H1 (cell line): ENCODE data around the gene STRN4. TPM values are rescaled to one million over a fixed set of nuclear protein-coding genes. Genes with fewer than 3 reads are reported as not detected.

ENCODE experiments used
- CTCF ChIA-PET: fragments of 300-600 bp; sonication (Branson Sonifier 250); formaldehyde crosslinking; loops from one replicate; lab custom pipeline; 2021; ENCODE audit not compliant: partially characterized antibody; lab: Charles Lee
- POLR2A ChIA-PET: fragments of 300-600 bp; sonication (Branson Sonifier 250); formaldehyde crosslinking; loops from one replicate; lab custom pipeline; 2021; ENCODE audit warnings: inconsistent platforms; ENCODE audit not compliant: partially characterized antibody; lab: Charles Lee
- DNase-seq, 2 experiments: peaks; one replicate each; pipeline versions ENCODE4 v3.0.0 to v3.0.0-alpha.2; 2010 to 2022; ENCODE audit warnings: low spot score in 2 of 2, low read depth in 1 of 2, mixed read lengths in 1 of 2
- FAIRE-seq: peaks from 2 replicates; lab custom pipeline; 2011; peaks lifted over from hg19 to GRCh38; lab: Jason Lieb, UNC
- H2AFZ ChIP-seq: 2 replicates; pipeline ENCODE4 v1.8.1; 2012; ENCODE audit warnings: low read length, inconsistent platforms
- H2AK5ac ChIP-seq: 2 replicates; pipeline ENCODE4 v1.6.1; 2013; ENCODE audit warnings: low read depth, low read length
- H2BK120ac ChIP-seq: replicated peaks from 2 replicates; pipeline ENCODE3; 2013; ENCODE audit warnings: low read depth, low read length, inconsistent platforms
- H2BK12ac ChIP-seq: 2 replicates; pipeline ENCODE4 v1.6.1; 2013; ENCODE audit warnings: low read depth, low read length
- H2BK15ac ChIP-seq: 2 replicates; pipeline ENCODE4 v1.6.1; 2013; ENCODE audit warnings: low read length
- H2BK20ac ChIP-seq: 2 replicates; pipeline ENCODE4 v1.6.1; 2013; ENCODE audit warnings: low read length
- H2BK5ac ChIP-seq: 2 replicates; pipeline ENCODE4 v1.6.1; 2013; ENCODE audit warnings: low read depth, low read length
- H3K14ac ChIP-seq: 2 replicates; pipeline ENCODE4 v1.6.1; 2013; ENCODE audit warnings: inconsistent platforms; ENCODE audit not compliant: insufficient read length
- H3K18ac ChIP-seq: 2 replicates; pipeline ENCODE4 v1.6.1; 2013; ENCODE audit warnings: low read length; ENCODE audit errors: extremely low read depth
- H3K23ac ChIP-seq: 2 replicates; pipeline ENCODE4 v1.6.1; 2013; ENCODE audit warnings: inconsistent platforms; ENCODE audit not compliant: insufficient read length
- H3K23me2 ChIP-seq: 2 replicates; pipeline ENCODE4 v1.6.1; 2013; ENCODE audit warnings: low read depth, low read length
- H3K27ac ChIP-seq: 2 replicates; pipeline ENCODE4 v1.6.1; 2011; ENCODE audit warnings: low read depth, low read length, inconsistent platforms
- H3K27me3 ChIP-seq, 4 experiments: replicated peaks in 1 of 4; 1 replicate in 1 of 4; 2 replicates in 3 of 4; pipeline versions ENCODE4 v1.6.1 to v1.8.1; 2011 to 2013; ENCODE audit warnings: low read length in 3 of 4, mild to moderate bottlenecking in 3 of 4, inconsistent platforms in 2 of 4, mixed read lengths in 2 of 4, moderate library complexity in 1 of 4; ENCODE audit not compliant: control insufficient read depth in 3 of 4, insufficient read depth in 3 of 4; ENCODE audit errors: extremely low read depth in 1 of 4
- H3K36me3 ChIP-seq, 4 experiments: 2 replicates each; pipeline versions ENCODE4 v1.6.1 to v1.8.1; 2011 to 2013; ENCODE audit warnings: mild to moderate bottlenecking in 4 of 4, low read length in 3 of 4, moderate library complexity in 2 of 4, control low read depth in 1 of 4, inconsistent platforms in 1 of 4; ENCODE audit not compliant: insufficient read depth in 4 of 4, control insufficient read depth in 2 of 4
- H3K4ac ChIP-seq: replicated peaks from 2 replicates; pipeline ENCODE3; 2013; ENCODE audit warnings: low read length, low read depth, mixed read lengths, inconsistent platforms; ENCODE audit not compliant: insufficient read length
- H3K4me1 ChIP-seq, 4 experiments: replicated peaks in 1 of 4; 1 replicate in 1 of 4; 2 replicates in 3 of 4; pipeline versions ENCODE4 v1.6.1 to v1.8.1; 2011 to 2013; ENCODE audit warnings: low read length in 3 of 4, inconsistent platforms in 2 of 4, mixed read lengths in 1 of 4; ENCODE audit not compliant: insufficient read depth in 4 of 4, control insufficient read depth in 3 of 4
- H3K4me2 ChIP-seq, 2 experiments: 2 replicates each; pipeline versions ENCODE4 v1.6.1 to v1.8.1; 2011 to 2013; ENCODE audit warnings: low read depth in 2 of 2, low read length in 2 of 2, control low read depth in 1 of 2, inconsistent platforms in 1 of 2, mild to moderate bottlenecking in 1 of 2; ENCODE audit not compliant: insufficient read depth in 1 of 2
- H3K4me3 ChIP-seq, 4 experiments: fragments of 200-600, 300-600 bp in 1 of 4; sonication (generic), shearing (Covaris generic), sonication (Bioruptor Twin) in 1 of 4; 2 replicates each; pipeline versions ENCODE4 v1.5.1 to v1.8.1; 2011 to 2016; ENCODE audit warnings: low read length in 4 of 4, low read depth in 3 of 4, control low read depth in 2 of 4, inconsistent platforms in 2 of 4, mild to moderate bottlenecking in 2 of 4, mixed read lengths in 1 of 4, moderate library complexity in 1 of 4; ENCODE audit not compliant: insufficient read depth in 2 of 4; ENCODE audit errors: extremely low read depth in 1 of 4
- H3K56ac ChIP-seq: replicated peaks from 2 replicates; pipeline ENCODE3; 2013; ENCODE audit warnings: low read depth, mild to moderate bottlenecking, mixed read lengths, low read length, inconsistent platforms; ENCODE audit not compliant: insufficient read length
- H3K79me1 ChIP-seq: 2 replicates; pipeline ENCODE4 v1.6.1; 2013; ENCODE audit warnings: low read depth, low read length, control low read depth
- H3K79me2 ChIP-seq, 2 experiments: 2 replicates each; pipeline versions ENCODE4 v1.6.1 to v1.8.1; 2012 to 2013; ENCODE audit warnings: low read length in 2 of 2, mild to moderate bottlenecking in 2 of 2, inconsistent platforms in 1 of 2; ENCODE audit not compliant: insufficient read depth in 2 of 2, control insufficient read depth in 1 of 2
- H3K9ac ChIP-seq, 4 experiments: replicated peaks in 1 of 4; 1 replicate in 1 of 4; 2 replicates in 3 of 4; pipeline versions ENCODE4 v1.6.1 to v1.8.1; 2011 to 2013; ENCODE audit warnings: low read depth in 3 of 4, low read length in 3 of 4, control low read depth in 2 of 4, mild to moderate bottlenecking in 2 of 4, moderate library complexity in 2 of 4, inconsistent platforms in 1 of 4; ENCODE audit errors: extremely low read depth in 1 of 4
- H3K9me3 ChIP-seq, 2 experiments: 2 replicates each; pipeline versions ENCODE4 v1.6.1 to v1.8.1; 2012 to 2013; ENCODE audit warnings: mild to moderate bottlenecking in 2 of 2, moderate library complexity in 2 of 2, control low read depth in 1 of 2, inconsistent platforms in 1 of 2, low read depth in 1 of 2, low read length in 1 of 2, mixed read lengths in 1 of 2; ENCODE audit not compliant: insufficient read depth in 2 of 2
- H4K20me1 ChIP-seq, 2 experiments: replicated peaks in 1 of 2; 2 replicates each; pipeline versions ENCODE3 to v1.8.1; 2011 to 2013; ENCODE audit warnings: inconsistent platforms in 2 of 2, low read length in 2 of 2, mild to moderate bottlenecking in 1 of 2; ENCODE audit not compliant: insufficient read depth in 2 of 2, control insufficient read depth in 1 of 2
- H4K5ac ChIP-seq: 2 replicates; pipeline ENCODE4 v1.6.1; 2013; ENCODE audit warnings: low read length, low read depth, mixed read lengths, inconsistent platforms; ENCODE audit not compliant: insufficient read length
- H4K8ac ChIP-seq: 2 replicates; pipeline ENCODE4 v1.8.0; 2013; ENCODE audit warnings: mild to moderate bottlenecking, moderate library complexity, low read length, inconsistent platforms; ENCODE audit not compliant: insufficient read depth; ENCODE audit errors: extremely low read depth
- H4K91ac ChIP-seq: replicated peaks from 2 replicates; pipeline ENCODE3; 2013; ENCODE audit warnings: low read length, mixed read lengths, inconsistent platforms; ENCODE audit not compliant: insufficient read length
- FOSL1 ChIP-seq: IDR thresholded peaks from 2 replicates; pipeline ENCODE4 v1.6.1; 2011; ENCODE audit warnings: mild to moderate bottlenecking, low read depth, low read length, moderate library complexity; ENCODE audit not compliant: insufficient read depth
- JUN ChIP-seq: IDR thresholded peaks from 2 replicates; pipeline ENCODE4 v1.6.1; 2011; ENCODE audit warnings: low read depth, mild to moderate bottlenecking, improper control_type of control experiment, low read length
- WGBS, 2 experiments: shearing (Covaris generic) in 1 of 2; methylation state at CpG; one replicate each; pipeline versions ENCODE4 v1.1.6 to v1.1.7; 2013 to 2015; ENCODE audit warnings: low lambda C conversion rate in 2 of 2, mixed read lengths in 2 of 2, inconsistent platforms in 1 of 2, low coverage in 1 of 2, missing lambda C conversion rate in 1 of 2; ENCODE audit not compliant: insufficient replicate concordance in 2 of 2, insufficient coverage in 1 of 2, insufficient read length in 1 of 2; ENCODE audit errors: extremely low coverage in 1 of 2, missing lambda C conversion rate in 1 of 2; 5-methylcytosine and 5-hydroxymethylcytosine counted together
- polyA plus RNA-seq, 7 experiments: library from polyadenylated mRNA; depleted of rRNA in 3 of 7; stranded (reverse) in 5 of 7; unstranded in 2 of 7; fragments of >200 nt in 5 of 7; fragments of 200-250 nt in 2 of 7; gene quantifications; 1 replicate in 5 of 7; 2 replicates in 1 of 7; 4 replicates in 1 of 7; pipeline versions ENCODE4 v1.2.1 to v1.2.3, GENCODE V29; 2011 to 2013; ENCODE audit warnings: missing spikeins in 2 of 7, mixed read lengths in 2 of 7
- total RNA-seq: library from RNA; stranded (reverse); fragmentation: NEBNext Ultra II Directional; extraction: Animal tissue kit (Norgen Biotek cat#: 25700); gene quantifications from 2 replicates; pipeline ENCODE4 v1.2.1, GENCODE V29; 2021

STRN4 gene
- total and polyA plus RNA-seq, 2 of the 8 experiments (the other 6 are each of a cell fraction or from before 2014, with no cell fraction given) = 120 to 187 TPM

DNA sequence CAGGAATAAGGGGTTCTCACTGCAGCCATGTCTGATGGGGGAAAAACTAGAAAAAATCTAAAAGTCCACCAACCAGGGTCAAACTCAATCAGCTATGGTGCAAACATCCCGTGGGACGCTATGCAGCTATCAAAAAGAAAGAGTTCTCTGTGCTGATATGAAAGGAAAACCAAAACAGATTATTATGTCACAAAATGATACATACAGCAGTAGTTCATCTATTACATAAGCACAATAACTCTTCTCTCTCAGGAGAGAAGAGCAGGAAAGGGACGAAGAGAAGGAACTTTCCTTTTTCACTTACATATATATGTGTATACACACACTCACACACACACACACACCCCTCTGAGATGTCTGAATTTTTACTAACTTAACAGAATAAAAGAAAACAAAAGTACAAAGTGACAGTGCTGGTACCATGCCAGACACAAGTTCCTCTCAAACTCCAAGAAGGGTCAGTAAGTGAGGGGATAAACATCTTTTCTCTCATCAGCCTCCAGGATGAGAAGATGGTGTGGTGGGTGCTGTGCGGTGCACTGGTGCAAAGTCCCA is 3.2 kb downstream of the STRN4 start:
- H3K4me1 ChIP-seq = peaks cover 0 to 14% (median 4%) of the 10 kb centered on the region in 4 experiments; a peak in 6 of 7 replicates
- H3K9ac ChIP-seq = no peak overlapping the region
- H2BK20ac ChIP-seq = no peak overlapping the region
- H2BK12ac ChIP-seq = no peak overlapping the region
- H3K4me3 ChIP-seq = no peak overlapping the region
- H3K14ac ChIP-seq = no peak overlapping the region
- H4K8ac ChIP-seq = no peak overlapping the region
- no peaks in the 10 kb centered on the region for H3K9me3 ChIP-seq
- H2BK5ac ChIP-seq = no peak overlapping the region
- ChIA-PET POLR2A (interaction anchor here (1.7 to 4.2 kb wide), 5 partner anchors 13 to 45 kb away, joined by 6 to 26 read pairs (median 7); partner anchors contain the start of gene SLC1A5), CTCF (interaction anchor here (0.7 to 4.6 kb wide), 9 partner anchors 8 to 129 kb away, joined by 3 to 48 read pairs (median 8); no protein-coding TSS in a partner anchor)
- no peak overlapping the region for H2AFZ ChIP-seq
- no peak overlapping the region for H2BK15ac ChIP-seq
- H3K27ac ChIP-seq = no peak overlapping the region
- peaks cover 22% of the 10 kb centered on the region for H3K79me1 ChIP-seq
- H3K79me2 ChIP-seq = peaks cover 46 to 78% of the 10 kb centered on the region in 2 experiments
- H3K4me2 ChIP-seq = no peak overlapping the region
- FAIRE-seq (no peak), DNase-seq (no peak)
- H3K27me3 ChIP-seq = no peaks in the 10 kb centered on the region
- H4K5ac ChIP-seq = no peak overlapping the region
- peaks cover 48 to 52% of the 10 kb centered on the region in 2 experiments for H4K20me1 ChIP-seq
- H3K36me3 ChIP-seq = peaks cover under 1 to 8% (median 5%) of the 10 kb centered on the region in 4 experiments; a peak in 6 of 8 replicates
- no peak overlapping the region for H3K23ac ChIP-seq
- H3K56ac ChIP-seq = no peak overlapping the region
- no peak overlapping the region for H3K18ac ChIP-seq
- 80% methylated on average over 4 of the region's 4 CpGs; no CpG with 5 or more reads in 1 of the 2 experiments for WGBS, 2 experiments
- H2BK120ac ChIP-seq = no peak overlapping the region
- no peak overlapping the region for H4K91ac ChIP-seq
- H2AK5ac ChIP-seq = no peak overlapping the region
- H3K4ac ChIP-seq = no peak overlapping the region
- H3K23me2 ChIP-seq = peaks cover 11% of the 10 kb centered on the region
- TF ChIP-seq FOSL1 (no peak), JUN (no peak)
